Endometrial microvascular endothelial cells (primary cell): ENCODE data around the gene CARD14. TPM values are rescaled to one million over a fixed set of nuclear protein-coding genes. Genes with fewer than 3 reads are reported as not detected.

Experiments
- in situ Hi-C: cut with HindIII; loops from 2 replicates; pipeline ENCODE4 v1.10.0; 2017; ENCODE audit warnings: low sequenced_read_pairs, low pct_unique_long_range_greater_than_20kb; ENCODE audit errors: inconsistent ontology term
- total RNA-seq: library from RNA; depleted of rRNA; stranded (reverse); fragments of >200 nt; gene quantifications from one replicate; pipeline ENCODE4 v1.2.3, GENCODE V29; 2015; ENCODE audit errors: inconsistent ontology term

CARD14 gene
- total RNA-seq, 1 donor from 2014 or later, result not detected

DNA sequence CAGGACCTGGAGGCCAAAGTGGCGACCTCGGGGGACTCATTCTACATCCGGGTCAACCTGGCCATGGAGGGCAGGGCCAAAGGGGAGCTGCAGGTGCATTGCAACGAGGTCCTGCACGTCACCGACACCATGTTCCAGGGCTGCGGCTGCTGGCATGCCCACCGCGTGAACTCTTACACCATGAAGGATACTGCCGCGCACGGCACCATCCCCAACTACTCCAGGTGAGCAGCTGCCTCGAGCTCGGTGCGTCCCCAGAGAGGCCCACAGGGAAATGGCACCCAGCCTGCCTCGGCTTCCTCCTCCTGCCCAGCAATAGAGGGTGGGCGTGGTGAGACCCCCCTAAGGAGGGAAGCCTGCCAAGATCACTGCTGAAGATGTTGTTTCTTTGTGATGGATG, 32.4 kb downstream of the CARD14 start:
- in situ Hi-C loops, result no loop called here

DNA sequence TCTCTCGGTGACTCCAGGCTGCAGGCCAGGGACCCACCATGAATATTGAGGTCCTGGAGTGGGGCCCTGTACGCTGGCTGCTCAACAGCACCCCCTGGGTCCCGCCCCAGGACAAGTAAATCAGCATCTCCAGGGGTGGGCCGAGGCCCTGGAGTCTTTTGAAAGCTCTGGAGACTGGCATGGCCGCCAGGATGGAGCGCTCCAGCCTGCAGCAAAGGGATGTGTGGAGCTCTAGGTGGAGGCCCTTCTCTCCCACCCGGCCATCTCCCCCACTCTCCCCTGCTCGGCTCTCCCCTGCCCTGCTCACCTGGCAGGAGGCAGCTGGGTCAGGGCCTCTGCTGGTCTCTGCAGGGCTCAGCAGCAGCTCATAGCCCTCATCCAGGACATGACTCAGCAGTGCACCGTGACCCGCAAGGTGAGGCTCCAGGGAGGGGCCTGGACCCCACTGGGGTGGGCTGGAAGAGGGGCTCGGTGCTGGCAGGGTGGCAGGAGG, 33.7 kb downstream of the CARD14 start:
- in situ Hi-C loops, result no loop called here

DNA sequence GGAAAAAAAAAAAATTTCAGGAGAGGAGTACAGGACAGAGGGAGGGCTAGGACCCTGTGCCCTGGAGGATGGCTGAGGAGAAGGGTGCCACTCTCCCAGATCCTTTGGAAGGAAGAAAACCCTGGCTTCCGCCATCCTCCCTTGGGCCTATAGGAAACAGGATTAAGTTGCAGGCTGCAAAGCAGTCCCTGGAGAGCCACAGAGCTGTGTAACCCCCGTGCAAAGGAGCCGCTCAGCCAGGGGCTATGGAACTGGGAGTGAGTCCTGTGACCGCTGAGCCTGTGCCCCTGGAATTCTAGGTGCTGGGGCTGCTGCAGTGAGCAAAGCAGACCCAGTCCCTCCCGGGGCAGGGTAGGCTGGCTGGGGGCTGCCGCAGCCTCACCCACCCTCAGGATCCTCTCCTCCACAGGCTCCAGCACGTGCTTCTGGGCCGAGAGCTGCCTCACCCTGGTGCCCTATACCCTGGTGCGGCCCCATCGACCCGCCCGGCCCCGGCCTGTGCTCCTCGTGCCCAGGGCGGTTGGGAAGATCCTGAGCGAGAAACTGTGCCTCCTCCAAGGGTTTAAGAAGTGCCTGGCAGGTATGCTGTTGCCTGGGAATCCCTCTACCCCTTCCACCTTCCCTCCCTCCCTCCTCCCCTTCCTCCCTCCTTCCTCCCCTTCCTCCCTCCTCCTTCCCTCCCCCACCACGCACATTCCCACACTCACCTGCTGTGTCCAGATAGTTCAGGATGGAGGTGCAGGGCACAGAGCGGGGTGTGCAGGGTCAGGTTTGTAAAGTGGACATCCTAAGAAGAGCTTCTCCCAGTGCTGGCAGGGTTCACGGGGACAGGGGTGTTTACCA, 35.0 kb downstream of the CARD14 start:
- in situ Hi-C loops, result no loop called here

DNA sequence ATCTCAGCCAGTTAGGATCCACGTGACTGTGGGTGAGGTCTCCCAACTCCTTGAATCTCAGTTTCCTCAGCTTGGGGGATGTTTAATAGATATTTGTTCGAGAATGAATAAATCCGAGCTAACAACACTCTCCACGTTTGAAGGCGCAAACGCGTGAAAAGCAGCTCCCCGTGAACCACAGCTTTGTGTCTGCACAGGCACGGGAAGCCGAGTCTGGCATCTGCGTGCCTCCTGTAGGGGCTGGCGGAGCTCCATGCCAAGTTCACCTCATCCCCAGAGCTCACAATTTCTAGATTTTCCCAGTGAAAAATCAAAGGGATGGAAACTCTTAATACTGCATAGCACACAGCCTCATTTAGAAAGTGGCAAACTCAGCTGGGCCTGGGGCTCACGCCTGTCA, 36.0 kb downstream of the CARD14 start:
- in situ Hi-C loops, result no loop called here

DNA sequence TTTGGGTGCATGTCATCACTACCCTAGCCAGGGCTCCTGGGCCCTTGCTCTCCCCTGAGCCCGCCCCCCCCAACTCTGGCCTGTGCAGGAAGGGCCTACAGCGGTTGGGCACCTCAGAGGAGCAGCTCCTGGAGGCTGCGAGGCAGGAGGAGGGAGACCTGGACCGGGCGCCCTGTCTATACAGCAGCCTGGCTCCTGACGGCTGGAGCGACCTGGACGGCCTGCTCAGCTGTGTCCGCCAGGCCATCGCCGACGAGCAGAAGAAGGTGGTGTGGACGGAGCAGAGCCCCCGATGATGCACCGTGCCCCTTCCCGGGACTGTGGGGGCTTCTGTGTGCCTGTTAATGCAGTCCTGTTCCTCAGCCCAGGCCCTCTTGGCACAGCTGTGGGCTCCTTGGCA, 38.2 kb downstream of the CARD14 start:
- in situ Hi-C loops, result no loop called here

DNA sequence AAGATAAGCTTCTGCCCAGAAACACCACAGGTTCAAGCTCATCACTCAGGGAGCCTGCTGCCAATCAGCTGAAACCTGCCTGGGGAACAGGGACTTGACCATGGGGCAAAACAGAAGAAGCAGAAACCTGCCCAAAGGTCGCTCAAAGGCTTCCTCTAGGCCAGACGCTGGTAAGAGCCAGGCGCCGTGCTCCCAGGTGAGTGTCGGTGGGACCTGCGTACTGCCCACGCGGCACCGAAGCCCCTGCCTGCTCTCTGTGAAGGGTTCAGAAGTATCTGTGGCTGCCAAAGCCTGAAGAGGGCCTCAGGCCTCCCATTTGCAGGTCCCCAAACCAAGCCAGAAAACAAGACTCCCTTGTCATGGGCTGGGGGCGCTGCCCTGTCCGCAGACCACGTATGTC, 39.9 kb downstream of the CARD14 start:
- in situ Hi-C loops, result no loop called here

DNA sequence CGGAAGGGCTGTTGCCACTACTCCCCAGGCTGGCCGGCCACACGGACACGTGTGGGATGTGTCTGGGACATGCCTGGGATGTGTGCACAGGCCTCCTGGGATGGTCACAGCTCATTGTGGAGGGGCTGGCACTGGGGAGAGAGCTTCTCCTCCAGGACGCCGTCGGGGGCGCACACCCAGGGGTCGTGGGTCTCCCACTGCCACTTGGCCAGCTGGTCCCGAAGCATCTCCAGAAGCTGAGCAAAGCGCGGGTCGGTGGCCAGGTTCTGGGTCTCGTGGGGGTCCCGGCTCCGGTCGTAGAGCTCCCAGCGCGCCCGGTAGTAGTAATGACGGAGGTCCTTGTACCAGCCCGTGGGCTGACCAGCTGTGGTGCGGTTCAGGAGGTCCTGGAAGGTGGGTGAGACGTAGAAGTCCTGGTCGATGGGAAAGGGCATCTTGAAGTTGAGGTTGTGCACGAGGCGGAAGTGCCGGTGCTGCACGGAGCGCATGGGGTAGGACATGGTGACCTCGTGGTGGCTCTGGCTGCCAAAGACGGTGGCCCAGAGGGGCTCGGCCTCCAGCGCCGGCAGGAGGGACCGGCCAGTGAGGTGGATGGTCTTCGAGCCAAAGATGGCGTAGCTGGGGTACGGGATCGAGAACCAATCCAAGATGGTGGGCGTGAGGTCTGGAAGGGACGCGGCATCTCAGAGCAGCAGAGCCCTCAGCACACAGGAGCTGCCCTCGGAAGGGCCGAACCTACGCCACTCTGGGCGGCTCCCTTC, 40.7 kb downstream of the CARD14 start:
- in situ Hi-C loops, result no loop called here

DNA sequence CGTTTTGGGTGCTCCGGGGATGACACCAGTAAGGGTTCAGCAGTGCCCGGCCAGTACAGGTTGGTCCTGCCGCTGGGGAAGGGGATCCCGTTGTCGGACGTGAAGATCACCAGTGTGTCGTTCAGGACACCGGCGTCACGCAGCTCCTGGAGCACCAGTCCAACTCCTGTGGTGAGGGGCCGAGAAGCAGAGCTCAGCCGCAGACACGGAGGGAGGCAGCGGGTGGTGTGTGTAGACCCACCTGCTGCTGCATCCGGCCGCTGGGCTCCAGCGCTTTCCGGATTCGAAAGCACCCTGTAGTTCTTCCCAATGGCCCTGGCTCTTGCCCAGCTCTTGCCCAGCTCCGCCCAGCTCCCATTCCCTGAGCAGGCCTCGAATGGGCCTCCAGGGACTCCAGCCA, 42.3 kb downstream of the CARD14 start:
- in situ Hi-C loops, result no loop called here

- in situ Hi-C loops, result no loop called here
These were observed 42.7 kb downstream of the CARD14 start for GRCh38 chr17:80212511-80212910.

DNA sequence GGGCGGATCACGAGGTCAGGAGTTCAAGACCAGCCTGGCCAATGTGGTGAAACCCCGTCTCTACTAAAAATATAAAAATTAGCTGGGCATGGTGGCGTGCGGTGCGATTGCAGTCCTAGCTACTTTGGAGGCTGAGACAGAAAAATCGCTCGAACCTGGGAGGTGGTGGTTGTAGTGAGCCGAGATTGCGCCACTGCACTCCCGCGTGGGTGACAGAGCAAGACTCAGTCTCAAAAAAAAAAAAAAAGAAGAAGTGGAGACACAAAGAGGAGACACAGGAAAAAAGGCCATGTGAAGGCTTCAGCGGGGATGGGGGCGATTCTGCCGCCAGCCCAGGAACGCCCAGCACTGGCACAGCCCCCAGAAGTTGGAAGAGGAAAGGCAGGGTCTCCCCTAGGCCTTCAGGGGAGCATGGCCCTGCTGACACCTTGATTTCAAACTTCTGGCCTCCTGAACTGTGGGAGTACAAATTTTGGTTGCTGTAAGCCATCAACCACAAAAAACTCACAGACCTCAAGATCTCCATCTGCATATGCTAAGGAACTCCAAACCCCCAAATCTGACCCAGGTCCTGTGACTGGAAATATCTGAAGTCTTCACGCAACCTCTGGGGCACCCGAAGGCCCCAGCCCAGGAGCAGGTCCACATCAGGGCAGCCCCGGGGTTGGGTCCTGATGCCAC, 43.3 kb downstream of the CARD14 start:
- in situ Hi-C loops, result no loop called here

DNA sequence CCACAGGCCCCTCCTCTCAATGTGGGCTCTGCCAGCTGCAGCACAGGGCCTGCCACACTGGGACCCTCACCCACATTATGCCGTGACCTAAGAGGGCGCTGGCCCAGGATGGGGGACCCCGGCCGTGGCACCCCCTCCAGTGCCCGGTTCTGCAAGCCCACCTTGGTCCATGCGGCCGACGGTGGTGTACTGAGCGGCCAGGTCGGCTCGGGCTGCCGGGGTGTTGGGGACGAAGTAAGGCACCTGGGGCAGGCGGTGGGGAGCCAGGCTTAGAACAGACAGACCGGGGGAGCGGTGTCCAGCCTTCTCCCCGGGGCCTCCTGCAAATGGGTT, 43.8 kb downstream of the CARD14 start:
- in situ Hi-C loops, result no loop called here

- in situ Hi-C loops, result no loop called here
These were observed 44.4 kb downstream of the CARD14 start for GRCh38 chr17:80214012-80214877.

- in situ Hi-C loops, result no loop called here
These were observed 45.0 kb downstream of the CARD14 start for GRCh38 chr17:80214878-80215210.

DNA sequence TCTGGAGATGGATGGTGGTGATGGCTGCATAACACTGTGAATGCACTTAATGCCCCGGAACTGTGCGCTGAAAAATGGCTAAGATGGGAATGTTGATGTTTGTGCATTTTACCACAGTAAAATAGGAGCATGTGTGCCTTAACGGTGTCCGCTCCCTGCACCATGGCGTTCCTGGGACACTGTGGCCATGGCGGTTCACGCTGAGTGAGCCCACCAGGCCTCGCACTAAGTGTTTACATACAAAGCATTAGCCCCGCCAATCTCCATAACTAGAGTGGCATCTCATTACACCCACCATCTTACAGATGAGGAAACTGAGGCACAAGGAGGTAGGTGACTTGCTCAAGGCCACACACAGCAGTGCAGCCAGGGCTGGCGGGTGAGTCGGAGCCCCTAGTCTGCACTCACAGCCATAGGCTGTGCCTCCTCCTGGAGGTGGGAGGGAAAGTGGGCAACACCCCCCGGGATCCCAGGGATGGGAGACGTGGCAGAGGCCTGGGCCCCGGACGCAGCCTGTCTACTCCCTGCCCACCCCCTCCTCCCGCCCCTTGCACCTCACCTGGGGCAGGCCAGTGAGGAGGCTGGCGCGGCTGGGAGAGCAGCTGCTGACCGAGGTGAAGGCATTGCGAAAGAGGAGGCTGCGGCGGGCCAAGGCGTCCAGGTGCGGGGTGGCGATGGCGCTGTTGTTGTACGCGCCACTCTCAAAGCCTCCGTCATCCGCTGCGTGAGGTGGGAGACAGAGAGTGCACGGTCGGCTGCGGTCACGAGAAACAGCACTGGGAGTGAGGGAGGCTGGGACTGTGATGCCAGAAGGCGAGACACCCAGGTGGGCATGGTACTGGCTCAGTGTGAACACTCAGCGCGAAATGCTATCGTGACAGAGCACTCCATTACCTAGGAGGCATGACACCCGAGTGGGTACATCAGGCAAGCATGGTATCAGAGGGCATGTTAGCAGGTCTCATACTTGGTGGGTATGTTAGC, 46.9 kb downstream of the CARD14 start:
- in situ Hi-C loops, result no loop called here

DNA sequence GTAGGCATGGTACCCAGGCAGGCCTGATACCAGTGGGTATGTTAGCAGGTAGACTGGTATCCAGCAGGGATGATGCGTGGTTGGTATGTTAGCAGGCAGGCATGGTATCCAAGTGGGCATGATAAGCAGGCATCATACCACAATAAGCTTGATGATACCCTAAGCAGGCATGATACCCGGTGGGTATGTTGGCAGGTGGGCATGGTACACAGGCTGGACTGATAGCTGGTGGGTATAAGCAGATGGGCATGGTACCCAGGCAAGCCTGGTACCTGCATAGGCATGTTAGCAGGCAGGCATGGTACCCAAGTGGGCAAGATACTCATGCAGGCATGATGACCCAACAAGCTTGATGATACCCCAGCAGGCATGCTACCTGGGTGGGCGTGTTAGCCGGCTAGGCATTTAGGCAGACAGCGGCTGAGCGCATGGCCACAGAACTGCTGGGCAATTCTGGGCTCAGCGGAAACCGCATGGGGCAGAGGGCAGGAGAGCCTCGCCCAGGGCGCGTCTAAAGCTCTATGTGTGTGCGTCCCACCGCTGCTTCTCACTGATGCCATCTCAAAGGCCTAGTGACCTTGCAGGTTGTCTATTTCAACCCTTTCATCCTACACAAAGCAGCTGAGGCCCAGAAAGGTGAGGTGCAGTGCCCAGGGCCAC, 48.0 kb downstream of the CARD14 start:
- in situ Hi-C loops, result no loop called here

DNA sequence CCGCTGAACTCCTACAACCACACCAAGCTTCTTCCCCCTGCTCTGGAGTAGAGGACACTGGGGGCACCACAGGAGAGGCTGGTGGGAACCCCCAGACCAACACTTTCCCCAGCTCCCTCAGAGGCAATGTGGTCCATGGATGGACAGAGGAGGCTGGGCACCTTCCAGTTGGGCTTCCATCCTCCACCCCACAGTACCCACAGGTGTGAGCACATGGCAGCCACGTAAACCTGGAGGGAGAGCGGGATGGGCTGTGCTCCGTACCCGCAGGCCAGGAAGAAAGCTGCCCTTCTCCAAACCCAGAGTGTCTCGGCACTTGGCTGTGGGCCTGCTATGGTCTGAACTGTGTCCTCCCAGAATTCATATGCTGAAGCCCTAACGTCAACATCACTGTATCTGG, 48.6 kb downstream of the CARD14 start:
- in situ Hi-C loops, result no loop called here

GRCh38 chr17:80219013-80219762, 49.4 kb downstream of the CARD14 start:
- in situ Hi-C loops, result no loop called here
